ENCODE results near the gene ARHGAP26.

The ARHGAP26 gene

GRCh38 chr5:143041972-143042770 is 272.0 kb downstream of the ARHGAP26 start:
- TF ChIP-seq CTCF (IDR thresholded peaks at IDR 0.05) = no peak
- Histone ChIP-seq H3K4me1 (ENCODE audit: control insufficient read depth in 1 of 2, insufficient read depth in 1 of 2, low read depth in 1 of 2, low read length in 1 of 2) (peaks cover 0 to 5% of the 10 kb centered on the region in 2 experiments), H3K9me3 (no peaks in the 10 kb centered on the region), H3K4me3 (ENCODE audit: low read depth in 1 of 2, low read length in 1 of 2) (no peak overlapping the region), H3K36me3 (peaks cover 84% of the 10 kb centered on the region), H3K27ac (peak overlapping the region; percentile 30), H3K27me3 (no peaks in the 10 kb centered on the region)

- no peaks in the 10 kb centered on the region for H3K9me3 ChIP-seq
- H3K4me1 ChIP-seq (ENCODE audit: control insufficient read depth in 1 of 2, insufficient read depth in 1 of 2, low read depth in 1 of 2, low read length in 1 of 2) = peaks cover 0 to 5% of the 10 kb centered on the region in 2 experiments
- no peak overlapping the region for H3K27ac ChIP-seq
- no peak overlapping the region for H3K4me3 ChIP-seq (ENCODE audit: low read depth in 1 of 2, low read length in 1 of 2)
- H3K36me3 ChIP-seq = peaks cover 67% of the 10 kb centered on the region
- no peak for TF ChIP-seq CTCF (IDR thresholded peaks at IDR 0.05)
- no peaks in the 10 kb centered on the region for H3K27me3 ChIP-seq
Observed at GRCh38 chr5:143044265-143044664, 274.1 kb downstream of the ARHGAP26 start.

- Histone ChIP-seq H3K36me3 (peaks cover 67% of the 10 kb centered on the region), H3K27me3 (no peaks in the 10 kb centered on the region), H3K27ac (no peak overlapping the region)
Observed at GRCh38 chr5:143045062-143045461, 274.9 kb downstream of the ARHGAP26 start.

GRCh38 chr5:143046314-143046713 is 276.1 kb downstream of the ARHGAP26 start:
- Histone ChIP-seq H3K9me3 (no peaks in the 10 kb centered on the region), H3K27me3 (no peaks in the 10 kb centered on the region), H3K36me3 (peaks cover 68% of the 10 kb centered on the region), H3K4me3 (ENCODE audit: low read depth in 1 of 2, low read length in 1 of 2) (no peak overlapping the region), H3K27ac (peak overlapping the region; percentile 7), H3K4me1 (ENCODE audit: control insufficient read depth in 1 of 2, insufficient read depth in 1 of 2, low read depth in 1 of 2, low read length in 1 of 2) (peaks cover 4% of the 10 kb centered on the region in 2 experiments)
- TF ChIP-seq CTCF (IDR thresholded peaks at IDR 0.05) = no peak

More at GRCh38 chr5:143045062-143045461, 274.9 kb downstream of the ARHGAP26 start:
- Histone ChIP-seq H3K9me3 (no peaks in the 10 kb centered on the region), H3K4me1 (ENCODE audit: control insufficient read depth in 1 of 2, insufficient read depth in 1 of 2, low read depth in 1 of 2, low read length in 1 of 2) (peaks cover 0 to 5% of the 10 kb centered on the region in 2 experiments), H3K4me3 (ENCODE audit: low read depth in 1 of 2, low read length in 1 of 2) (no peak overlapping the region)
- TF ChIP-seq CTCF (IDR thresholded peaks at IDR 0.05) = no peak

GRCh38 chr5:143047091-143047490 is 276.9 kb downstream of the ARHGAP26 start:
- Histone ChIP-seq H3K27me3 (no peaks in the 10 kb centered on the region), H3K9me3 (no peaks in the 10 kb centered on the region), H3K4me3 (ENCODE audit: low read depth in 1 of 2, low read length in 1 of 2) (no peak overlapping the region), H3K36me3 (peaks cover 65% of the 10 kb centered on the region), H3K4me1 (ENCODE audit: control insufficient read depth in 1 of 2, insufficient read depth in 1 of 2, low read depth in 1 of 2, low read length in 1 of 2) (peaks cover 10 to 11% of the 10 kb centered on the region in 2 experiments), H3K27ac (no peak overlapping the region)
- TF ChIP-seq CTCF (IDR thresholded peaks at IDR 0.05) = no peak

Measured in neutrophil (primary cell).